Cerebellar cortex (tissue), 1 donor: Measurements from ENCODE around the gene THAP4.

Experiments
- DNase-seq: peaks from one replicate; pipeline ENCODE4 v3.0.0-alpha.2; 2015; ENCODE audit warnings: low spot score

THAP4 gene

DNA sequence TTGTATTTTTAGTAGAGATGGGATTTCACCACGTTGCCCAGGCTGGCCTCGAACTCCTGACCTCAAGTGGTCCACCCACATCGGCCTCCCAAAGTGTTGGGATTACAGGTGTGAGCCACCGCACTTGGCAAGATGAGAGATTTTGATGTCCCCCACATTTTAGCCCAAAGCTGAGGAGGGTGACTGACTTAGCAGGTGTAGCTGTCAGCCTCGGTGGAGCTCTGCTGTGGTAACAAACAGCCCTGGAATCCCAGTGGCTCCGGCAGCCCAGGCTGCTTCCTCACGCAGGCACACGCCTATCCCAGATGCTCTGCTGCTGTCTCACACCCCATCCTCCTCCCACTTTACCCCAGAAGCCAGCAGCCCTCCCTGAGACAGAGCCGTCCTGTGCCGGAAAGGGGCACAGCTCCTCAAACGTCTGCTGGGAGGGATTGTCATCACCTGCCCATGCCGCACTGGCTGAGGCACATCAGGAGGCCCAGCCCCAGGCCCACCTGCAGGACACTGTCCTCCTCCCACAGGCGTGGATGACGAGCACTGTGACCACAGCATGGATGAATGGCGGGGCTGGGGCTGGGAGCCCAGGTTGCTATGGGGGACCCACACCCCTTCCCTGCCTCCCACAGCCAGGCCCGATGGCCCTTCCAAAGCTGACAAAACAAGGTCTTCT, 89.0 kb downstream of the THAP4 start:
- DNase-seq: no peak

DNA sequence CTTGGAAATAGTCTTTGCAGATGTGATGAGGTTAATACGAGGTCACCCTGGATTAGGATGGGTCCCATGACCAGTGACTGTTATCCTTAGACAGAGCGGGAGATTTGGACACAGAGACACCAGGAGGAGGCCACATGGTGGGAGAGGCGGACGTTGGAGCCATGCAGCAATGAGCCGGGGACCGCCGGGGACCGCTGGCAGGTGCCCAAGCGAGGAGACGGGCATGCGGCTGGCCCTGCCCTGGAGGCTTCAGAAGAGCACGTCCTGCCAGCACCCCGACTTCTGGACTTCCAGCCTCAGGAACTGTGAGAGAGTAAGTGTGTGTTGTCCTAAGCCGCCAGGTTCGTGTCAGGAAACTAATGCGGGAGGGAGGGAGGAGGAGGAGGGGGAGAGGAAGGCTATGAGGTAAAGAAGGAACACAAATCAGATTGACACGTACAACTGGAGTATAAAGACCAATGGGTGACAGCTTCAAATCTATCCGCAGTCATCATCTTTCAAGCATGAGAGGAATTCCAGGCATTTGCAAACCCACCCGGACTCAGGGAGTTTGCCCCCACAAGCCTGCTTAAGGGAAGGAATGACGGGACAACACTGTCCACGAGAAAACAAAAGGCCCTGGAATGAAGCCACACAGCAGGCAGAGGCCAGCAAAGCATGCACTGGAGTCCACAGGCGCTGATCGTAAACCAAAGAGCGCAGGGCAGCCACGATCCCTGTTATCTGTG, 90.0 kb downstream of the THAP4 start:
- no peak for DNase-seq

DNA sequence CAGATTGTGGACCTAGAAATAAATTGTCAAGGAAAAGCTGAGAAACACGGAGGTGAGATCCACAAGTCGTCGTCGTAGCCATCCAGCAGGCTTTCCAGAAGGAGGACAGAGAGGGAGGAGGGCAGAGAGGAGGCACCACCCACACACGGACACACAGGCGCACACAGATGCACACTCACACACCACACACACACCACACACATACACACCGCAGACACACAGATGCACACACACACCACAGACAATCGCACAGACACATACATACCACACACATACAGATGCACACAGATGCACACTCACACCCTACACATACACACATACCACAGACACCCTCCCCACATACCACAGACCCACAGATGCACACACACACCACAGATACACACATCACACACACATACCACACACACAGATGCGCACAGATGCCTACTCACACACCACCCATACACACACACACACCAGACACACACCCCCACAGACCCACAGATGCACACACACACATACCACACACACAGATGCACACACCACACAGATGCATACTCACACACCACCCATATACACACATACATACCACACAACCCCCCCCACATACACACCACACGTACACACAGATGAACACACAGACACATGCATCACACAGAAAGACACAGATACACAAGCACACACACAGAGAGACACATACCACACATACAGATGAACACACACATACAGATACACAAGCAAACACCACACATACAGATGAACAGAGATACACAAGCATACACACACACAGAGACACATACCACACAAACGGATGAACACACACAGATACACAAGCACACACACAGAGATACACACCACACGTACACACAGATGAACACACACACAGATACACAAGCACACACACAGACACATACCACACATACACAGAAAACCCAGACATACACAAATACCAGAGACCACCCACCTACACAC, 91.2 kb downstream of the THAP4 start:
- no peak for DNase-seq

- no peak for DNase-seq
Measured at GRCh38 chr2:241545106-241545505, 91.9 kb downstream of the THAP4 start.

DNA sequence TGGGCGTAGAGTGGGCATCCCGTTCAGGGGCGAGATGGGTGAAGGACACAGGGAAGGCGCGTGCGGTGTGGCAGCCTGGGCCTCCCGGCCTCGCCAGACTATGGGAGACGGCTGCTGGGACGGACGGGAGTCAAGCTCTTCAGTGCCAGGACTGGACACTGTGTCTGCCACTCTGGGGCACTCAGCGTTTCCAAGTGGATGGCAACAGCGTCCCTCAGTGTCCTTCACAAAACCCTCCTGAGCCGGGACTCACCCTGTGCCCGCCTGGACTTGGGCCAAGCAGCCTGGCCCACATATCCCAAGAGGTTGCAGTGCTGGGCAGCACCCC, 94.7 kb downstream of the THAP4 start:
- DNase-seq: no peak

DNA sequence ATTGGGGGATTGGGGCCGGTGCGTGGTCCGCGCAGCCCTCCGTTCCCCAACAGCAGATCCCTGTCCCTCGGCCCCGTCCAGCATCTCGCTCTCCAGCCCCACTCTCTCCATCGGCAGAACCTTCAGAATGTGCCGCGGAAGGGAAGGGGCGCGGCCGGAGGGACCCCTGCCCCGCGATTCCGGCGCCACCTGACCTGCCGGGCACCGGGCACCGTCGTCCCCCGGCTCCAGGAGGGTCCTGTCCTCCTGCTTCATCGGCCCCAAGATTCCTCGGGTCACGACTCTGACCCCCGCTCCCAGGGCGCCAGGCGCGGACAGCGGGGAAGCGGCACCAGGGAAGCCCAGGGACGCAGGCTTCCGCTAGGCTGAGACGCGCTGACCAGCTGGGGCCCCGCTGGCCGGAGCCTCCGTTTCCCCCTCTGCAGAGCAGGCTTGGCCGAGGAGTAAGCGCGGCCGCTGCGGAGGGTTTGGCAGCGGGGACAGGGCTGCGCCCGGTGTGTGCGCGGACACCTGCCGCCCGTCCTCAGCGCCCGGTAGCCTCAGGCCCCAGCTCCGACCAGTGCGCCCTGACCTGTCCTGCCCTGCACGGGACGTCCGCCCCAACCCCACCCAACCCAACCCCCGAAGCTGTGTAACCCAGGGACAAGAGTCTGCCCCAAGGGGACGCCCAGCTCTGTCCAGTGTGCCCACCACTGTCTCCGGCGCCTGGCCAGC, 95.2 kb downstream of the THAP4 start:
- no peak for DNase-seq

GRCh38 chr2:241540771-241541561, 96.0 kb downstream of the THAP4 start:
- no peak for DNase-seq

DNA sequence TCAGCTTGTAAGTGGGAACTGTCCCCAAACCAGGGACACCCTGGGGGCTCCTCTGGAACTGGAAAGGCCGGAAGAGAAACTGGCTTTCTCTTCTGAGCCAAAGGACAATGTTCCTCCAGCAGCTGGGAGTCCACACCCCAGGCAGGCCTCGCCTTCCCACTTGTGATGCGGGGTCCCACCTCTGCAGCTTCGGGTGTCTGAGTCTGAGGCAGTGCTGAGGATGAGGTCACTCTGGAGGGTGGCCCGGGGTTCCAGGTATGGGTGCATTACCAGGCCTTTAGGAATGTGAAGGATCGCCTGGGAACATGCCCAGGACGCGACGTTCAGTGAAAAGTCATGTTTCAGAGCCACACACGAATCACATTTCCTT, 96.6 kb downstream of the THAP4 start:
- no peak for DNase-seq

GRCh38 chr2:241539616-241540374, 97.2 kb downstream of the THAP4 start:
- DNase-seq: no peak

DNA sequence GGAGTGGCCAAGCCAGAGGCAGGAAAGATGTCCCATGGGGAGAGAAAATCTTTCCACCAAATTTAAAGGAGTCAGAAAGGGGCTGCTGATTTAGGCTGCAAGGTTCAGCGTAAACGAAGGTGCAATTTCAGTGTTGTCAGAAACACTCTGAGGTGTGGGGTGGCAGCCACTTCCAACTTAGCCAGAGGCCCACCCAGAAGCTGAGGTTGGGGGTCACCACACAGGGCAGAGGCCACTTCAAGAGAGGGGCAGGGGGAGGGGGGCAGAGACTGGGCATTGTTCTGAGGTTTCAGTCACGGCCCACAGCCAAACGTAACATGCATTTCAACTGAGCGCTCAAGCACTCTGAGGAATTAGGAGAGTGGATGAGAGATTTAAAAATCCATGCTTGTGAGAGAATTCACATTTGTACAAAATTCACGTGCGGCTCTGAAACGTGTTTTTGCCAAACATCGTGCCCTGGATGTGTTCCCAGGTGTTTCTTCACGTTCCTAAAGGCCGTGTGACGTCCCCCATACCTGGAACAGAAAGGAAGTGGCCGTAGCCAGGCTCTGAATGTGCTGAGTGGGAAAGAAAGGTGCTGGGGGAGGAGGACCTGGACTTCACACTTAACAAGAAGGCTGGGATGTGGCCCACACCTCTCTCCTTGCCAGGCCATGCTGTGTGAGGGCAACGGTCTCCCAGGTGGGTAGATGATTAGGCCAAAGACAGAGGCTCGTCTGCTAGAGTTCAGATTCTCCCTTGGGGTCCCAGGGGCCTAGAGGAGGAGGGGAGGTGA, 97.9 kb downstream of the THAP4 start:
- DNase-seq: no peak

- DNase-seq: no peak
Measured at GRCh38 chr2:241535871-241536655, 100.9 kb downstream of the THAP4 start.

GRCh38 chr2:241534701-241535375, 102.1 kb downstream of the THAP4 start:
- DNase-seq: no peak
